GM06990 (cell line): ENCODE data around the gene TMEM19.

Experiments used
- DNase-seq: peaks from one replicate; pipeline ENCODE4 v3.0.0-alpha.2; 2011; ENCODE audit not compliant: insufficient read length; ENCODE audit errors: extremely low read depth
- H3K27me3 ChIP-seq: replicated peaks from 2 replicates; pipeline ENCODE4 v1.6.0; 2011; ENCODE audit warnings: low read length; ENCODE audit not compliant: control insufficient read depth, insufficient read depth
- H3K36me3 ChIP-seq: 2 replicates; pipeline ENCODE4 v1.5.1; 2011; ENCODE audit warnings: low read length; ENCODE audit not compliant: control insufficient read depth, insufficient read depth
- H3K4me3 ChIP-seq: replicated peaks from 2 replicates; pipeline ENCODE4 v1.5.1; 2011; ENCODE audit warnings: low read depth, mild to moderate bottlenecking, control low read depth, low read length
- TF ChIP-seq, protein P1 (sequence below): IDR thresholded peaks from 2 replicates; pipeline ENCODE4 v1.5.1; 2011; ENCODE audit warnings: low read length, control low read depth, mild to moderate bottlenecking, inconsistent platforms; ENCODE audit not compliant: insufficient read depth, poor library complexity, severe bottlenecking

TMEM19 gene

DNA sequence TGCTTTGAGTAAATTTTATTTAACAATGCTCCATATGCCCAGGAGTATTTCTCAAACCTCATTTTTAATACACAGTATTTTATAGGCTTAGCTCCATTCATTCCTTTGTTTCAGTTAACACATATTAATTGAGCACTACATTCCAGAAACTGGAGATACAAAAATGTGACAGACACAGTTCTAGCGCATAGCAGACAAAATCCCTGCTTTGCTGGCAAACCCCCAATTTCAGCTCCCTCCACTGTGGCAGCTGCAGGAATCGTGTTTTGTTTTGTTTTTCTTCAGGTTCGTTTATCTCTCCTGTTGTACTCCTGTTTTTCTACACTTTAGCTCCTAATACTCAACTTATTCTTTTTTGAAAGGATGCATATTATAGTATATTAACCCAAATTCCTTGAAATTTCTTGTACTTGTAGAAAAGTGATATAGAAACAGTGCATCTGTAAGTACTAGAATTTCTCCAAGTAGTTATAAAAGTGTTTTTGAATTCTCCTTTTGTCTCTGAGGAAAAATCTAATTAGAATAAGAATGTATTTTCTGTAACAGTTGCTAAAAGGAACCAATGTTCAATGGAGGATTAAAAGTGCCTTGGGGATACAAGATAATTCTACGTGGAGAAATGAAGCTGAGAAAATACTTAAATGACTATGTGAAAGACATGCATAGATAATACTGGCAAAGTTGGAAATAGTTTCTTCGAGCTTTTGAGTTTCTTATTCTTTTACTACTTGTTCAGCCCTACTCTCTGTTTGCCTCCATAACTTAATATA, 62.4 kb downstream of the TMEM19 start:
- no peak for DNase-seq
- no peaks in the 10 kb centered on the region for H3K36me3 ChIP-seq
- TF ChIP-seq, protein P1, sequence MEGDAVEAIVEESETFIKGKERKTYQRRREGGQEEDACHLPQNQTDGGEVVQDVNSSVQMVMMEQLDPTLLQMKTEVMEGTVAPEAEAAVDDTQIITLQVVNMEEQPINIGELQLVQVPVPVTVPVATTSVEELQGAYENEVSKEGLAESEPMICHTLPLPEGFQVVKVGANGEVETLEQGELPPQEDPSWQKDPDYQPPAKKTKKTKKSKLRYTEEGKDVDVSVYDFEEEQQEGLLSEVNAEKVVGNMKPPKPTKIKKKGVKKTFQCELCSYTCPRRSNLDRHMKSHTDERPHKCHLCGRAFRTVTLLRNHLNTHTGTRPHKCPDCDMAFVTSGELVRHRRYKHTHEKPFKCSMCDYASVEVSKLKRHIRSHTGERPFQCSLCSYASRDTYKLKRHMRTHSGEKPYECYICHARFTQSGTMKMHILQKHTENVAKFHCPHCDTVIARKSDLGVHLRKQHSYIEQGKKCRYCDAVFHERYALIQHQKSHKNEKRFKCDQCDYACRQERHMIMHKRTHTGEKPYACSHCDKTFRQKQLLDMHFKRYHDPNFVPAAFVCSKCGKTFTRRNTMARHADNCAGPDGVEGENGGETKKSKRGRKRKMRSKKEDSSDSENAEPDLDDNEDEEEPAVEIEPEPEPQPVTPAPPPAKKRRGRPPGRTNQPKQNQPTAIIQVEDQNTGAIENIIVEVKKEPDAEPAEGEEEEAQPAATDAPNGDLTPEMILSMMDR: no peak
- H3K27me3 ChIP-seq: no peaks in the 10 kb centered on the region
- H3K4me3 ChIP-seq: no peak overlapping the region

DNA sequence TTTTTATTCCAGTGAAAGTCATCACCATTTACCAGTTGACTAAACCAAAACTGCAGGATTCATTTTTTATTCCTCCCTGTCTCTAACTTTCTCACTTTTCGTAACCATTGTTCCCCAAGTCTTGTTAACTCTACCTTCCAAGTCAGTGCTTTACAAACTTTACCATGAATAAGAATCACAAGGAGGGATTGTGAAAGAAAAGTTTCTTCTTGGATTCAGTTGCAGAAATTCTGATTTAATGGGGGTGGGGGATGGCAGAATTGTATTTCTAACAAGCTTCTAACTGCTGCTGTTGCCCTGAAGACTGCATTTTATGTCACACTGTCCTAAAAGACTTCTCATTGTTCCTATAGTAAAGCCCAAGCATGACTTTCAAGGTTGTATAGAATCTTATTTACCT, 63.8 kb downstream of the TMEM19 start:
- Histone ChIP-seq H3K36me3 (no peaks in the 10 kb centered on the region), H3K4me3 (no peak overlapping the region), H3K27me3 (no peaks in the 10 kb centered on the region)
- TF ChIP-seq, protein P1: no peak
- no peak for DNase-seq

DNA sequence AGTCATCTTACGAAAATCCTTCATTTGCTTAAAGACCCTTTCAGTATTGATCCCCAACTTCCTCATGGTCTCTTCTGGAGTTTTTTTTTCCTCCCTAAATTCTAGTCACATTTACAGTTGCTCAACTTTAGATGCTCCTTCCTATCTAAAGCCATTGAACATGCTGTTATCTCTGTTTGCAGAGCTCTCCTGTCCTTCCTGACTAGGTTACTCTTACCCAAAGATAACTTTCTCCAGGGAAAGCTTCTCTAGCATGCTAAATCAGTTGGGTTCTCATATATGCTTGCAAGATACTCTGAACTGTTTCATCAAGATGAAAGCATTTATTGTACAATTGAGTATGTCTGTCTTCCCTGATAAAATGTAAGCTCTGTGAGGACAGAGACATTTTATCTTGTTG, 67.0 kb downstream of the TMEM19 start:
- Histone ChIP-seq H3K36me3 (no peaks in the 10 kb centered on the region), H3K4me3 (no peak overlapping the region), H3K27me3 (no peaks in the 10 kb centered on the region)
- TF ChIP-seq, protein P1: no peak
- DNase-seq: no peak
